ENCODE data around the gene BICD1.
"Not testable (repeated sequence)": the region's sequence is repeated elsewhere in the genome, so short reads cannot be mapped to it uniquely, and the experiment has no call there.

The BICD1 gene

GRCh38 chr12:32146074-32146873 lies 39.6 kb downstream of the BICD1 start:
- DNase-seq: no peak

DNA sequence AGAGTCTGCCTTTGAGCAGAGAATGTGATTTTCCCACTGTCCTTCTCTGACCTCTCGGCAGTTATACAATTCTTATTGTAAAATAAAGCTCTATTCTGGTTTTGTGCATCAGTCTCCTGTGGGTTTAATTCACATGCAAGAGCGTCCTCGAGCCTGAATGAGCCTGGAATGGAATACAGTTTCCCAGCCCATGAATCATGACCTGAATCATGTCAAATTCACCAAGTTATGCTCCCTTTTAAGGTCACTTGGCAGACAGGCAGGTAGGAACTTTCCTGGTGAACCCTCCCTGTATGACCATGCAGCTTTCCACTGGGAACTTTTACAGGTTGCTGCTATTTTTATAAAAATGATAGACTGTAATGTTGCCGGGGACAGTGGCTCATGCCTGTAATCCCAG lies 41.7 kb downstream of the BICD1 start:
- no peak for DNase-seq

DNA sequence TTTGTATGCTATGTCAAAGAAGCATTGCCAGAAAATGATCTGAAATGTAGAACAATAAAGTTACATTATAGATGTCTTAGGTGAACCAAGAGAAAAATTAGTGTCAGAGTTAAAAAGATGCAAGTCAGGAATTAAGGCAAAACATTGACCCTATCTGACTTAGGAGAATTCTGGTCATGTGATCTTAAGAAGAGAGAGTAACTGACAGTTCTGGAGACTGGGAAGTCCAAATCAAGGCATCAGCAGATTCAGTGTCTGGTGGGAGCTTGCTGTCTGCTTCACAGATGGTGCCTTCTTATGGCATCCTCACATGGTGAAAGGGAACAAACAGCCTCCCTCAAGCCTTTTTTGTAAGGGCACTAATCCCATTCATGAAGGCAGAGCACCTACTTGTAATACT lies 42.8 kb downstream of the BICD1 start:
- DNase-seq: no peak

GRCh38 chr12:32151086-32151485 lies 44.4 kb downstream of the BICD1 start:
- no peak for DNase-seq

- no peak for DNase-seq
Measured at GRCh38 chr12:32151552-32151951, 44.9 kb downstream of the BICD1 start.

- no peak for DNase-seq
Measured at GRCh38 chr12:32155041-32155440, 48.4 kb downstream of the BICD1 start.

GRCh38 chr12:32155961-32156529 lies 49.4 kb downstream of the BICD1 start:
- no peak for DNase-seq

DNA sequence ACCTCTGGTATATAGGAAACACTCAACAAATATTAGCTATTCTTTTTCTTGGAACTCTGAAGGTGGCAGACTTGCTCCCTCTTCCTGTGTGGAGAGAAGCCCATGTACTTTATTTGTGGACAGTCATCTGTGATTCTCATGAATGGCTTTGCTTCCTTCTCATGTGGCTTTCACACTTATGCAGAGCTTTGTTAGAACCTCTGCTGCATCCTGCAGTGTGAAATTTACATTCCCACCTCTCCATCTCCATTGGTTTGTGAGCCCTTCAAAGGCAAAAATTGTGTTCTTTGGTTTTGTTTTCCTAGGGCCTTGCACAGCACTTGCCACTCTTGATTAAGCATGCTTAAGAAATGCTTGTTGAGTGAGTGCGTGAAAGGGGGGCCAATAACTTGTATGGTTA lies 51.9 kb downstream of the BICD1 start:
- no peak for DNase-seq

- no peak for DNase-seq
Measured at GRCh38 chr12:32159381-32159780, 52.7 kb downstream of the BICD1 start.

DNA sequence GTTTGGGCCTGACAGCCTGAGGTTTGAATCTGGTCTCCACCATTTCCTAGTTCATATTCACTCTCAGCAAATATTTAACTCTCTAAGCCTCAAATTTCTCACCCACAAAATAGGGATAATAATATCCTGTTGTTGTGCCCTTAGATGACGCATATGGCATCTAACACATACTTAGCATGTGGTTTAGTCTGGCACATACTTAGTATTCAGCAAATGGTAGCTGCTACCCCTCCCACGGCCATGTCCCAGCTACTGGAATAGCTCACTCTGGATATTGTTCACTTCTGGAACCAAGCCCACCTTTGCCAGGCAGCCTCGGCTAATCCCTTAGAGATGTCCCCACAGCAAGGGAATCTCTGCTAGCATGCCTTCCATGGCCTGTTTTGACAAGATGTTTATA lies 53.3 kb downstream of the BICD1 start:
- DNase-seq: no peak

- DNase-seq: no peak
Measured at GRCh38 chr12:32161058-32161457, 54.4 kb downstream of the BICD1 start.

- DNase-seq: no peak
Measured at GRCh38 chr12:32163596-32163995, 56.9 kb downstream of the BICD1 start.

DNA sequence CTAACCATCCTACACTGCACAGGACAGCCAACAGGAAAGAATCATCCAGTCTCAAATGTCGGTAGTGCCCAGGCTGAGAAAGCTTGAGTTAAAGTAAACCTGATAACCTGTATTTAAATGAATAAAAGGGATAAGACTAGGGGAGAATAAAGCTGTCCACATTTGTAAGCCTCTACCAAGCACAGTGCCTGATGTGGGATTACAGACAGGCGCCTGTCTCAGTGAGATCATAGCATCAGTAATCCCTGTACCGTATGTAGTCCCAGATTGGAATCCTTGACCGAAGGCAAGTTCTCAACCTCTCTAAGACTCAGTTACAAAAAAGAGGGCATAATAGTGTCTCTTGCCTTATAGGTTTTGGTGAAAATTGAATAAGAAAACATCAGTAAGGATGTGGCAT lies 59.9 kb downstream of the BICD1 start:
- DNase-seq: no peak

DNA sequence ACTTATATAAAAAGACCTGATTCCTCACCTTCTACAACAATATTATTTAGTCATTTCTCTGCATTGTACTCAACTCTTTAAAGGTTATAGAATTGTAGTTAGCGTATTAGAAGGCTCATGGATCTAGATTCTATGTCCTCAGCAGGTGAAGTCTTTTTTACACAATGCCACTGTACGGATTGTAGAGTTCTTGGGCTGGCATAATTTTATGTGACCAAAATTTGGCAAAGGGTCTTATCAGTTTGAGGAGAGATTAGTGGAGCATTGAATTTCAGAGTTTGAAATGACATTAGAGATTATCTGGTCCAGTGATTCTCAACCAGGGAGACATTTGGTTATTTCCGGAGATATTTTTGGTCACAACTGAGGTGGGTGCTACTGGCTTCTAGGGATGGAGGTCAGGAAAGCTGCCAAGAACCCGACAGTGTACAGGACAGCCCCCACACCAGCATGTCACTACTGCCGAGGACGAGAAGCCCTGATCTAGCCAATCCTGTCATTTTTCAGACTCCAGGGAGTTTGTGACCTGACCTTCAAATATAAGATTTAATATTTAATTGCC lies 63.9 kb downstream of the BICD1 start:
- DNase-seq: no peak

- DNase-seq: no peak
Measured at GRCh38 chr12:32171211-32171610, 64.6 kb downstream of the BICD1 start.

DNA sequence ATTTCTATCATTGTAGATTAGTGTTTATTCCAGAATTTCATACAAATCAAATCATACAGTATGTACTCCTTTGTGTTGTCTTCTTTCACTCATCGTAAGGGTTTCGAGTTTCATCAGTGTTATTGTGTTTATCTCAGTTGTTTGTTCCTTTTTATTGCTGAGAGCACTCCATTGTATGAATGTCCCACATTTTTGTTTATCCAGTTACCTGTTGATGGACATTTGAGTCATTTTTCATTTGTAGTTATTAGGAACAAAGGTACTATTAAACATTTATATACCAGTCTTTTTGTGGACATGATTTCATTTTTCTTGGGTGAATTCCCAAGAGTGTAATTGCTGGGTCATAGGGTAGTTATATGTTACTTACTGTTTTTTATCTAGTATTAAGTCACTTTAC lies 70.0 kb downstream of the BICD1 start:
- no peak for DNase-seq

GRCh38 chr12:32178341-32179010 lies 71.8 kb downstream of the BICD1 start:
- DNase-seq: peak; percentile 76

GRCh38 chr12:32179011-32179395 lies 72.4 kb downstream of the BICD1 start:
- DNase-seq: no peak

- no peak for DNase-seq
Measured at GRCh38 chr12:32181498-32182175, 75.0 kb downstream of the BICD1 start.

GRCh38 chr12:32183650-32184049 lies 77.0 kb downstream of the BICD1 start:
- no peak for DNase-seq

DNA sequence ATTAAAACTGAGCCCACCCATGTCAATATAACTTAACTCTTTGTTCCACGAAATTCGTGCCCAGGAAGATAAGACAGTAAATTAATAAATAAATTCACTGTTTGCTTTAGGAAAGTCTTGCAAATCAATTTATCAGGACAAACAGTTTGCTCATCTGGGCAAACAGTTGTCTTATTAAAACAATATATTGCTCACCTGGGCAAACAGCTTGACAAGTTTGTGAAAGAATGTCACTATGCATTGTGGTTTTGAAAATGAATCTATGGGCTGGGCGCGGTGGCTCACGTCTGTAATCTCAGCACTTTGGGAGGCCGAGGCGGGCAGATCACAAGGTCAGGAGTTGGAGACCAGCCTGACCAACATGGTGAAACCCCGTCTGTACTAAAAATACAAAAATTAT lies 80.5 kb downstream of the BICD1 start:
- not testable (repeated sequence) for DNase-seq

GRCh38 chr12:32191445-32191844 lies 84.8 kb downstream of the BICD1 start:
- no peak for DNase-seq
